Measurements from ENCODE around the gene ZBED2.

DNA sequence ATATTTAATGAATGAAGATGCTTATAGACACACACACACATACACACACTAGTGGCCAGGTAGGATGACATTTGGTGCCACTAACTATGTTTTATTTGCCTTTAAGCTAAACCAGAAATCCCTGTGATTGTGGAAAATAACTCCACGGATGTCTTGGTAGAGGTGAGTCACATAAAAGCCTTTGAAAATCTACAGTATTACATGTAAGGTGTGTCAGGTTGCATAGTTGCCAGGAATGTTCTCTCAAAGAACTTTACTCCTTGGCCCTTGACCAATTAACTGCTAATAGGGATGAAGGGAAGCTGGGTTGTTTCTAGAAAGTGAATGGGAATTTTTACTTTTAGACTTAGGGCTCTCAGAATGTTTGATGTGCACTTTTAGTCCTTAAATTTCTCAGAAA, 9.9 kb downstream of the ZBED2 start:
- TF ChIP-seq, protein P1, sequence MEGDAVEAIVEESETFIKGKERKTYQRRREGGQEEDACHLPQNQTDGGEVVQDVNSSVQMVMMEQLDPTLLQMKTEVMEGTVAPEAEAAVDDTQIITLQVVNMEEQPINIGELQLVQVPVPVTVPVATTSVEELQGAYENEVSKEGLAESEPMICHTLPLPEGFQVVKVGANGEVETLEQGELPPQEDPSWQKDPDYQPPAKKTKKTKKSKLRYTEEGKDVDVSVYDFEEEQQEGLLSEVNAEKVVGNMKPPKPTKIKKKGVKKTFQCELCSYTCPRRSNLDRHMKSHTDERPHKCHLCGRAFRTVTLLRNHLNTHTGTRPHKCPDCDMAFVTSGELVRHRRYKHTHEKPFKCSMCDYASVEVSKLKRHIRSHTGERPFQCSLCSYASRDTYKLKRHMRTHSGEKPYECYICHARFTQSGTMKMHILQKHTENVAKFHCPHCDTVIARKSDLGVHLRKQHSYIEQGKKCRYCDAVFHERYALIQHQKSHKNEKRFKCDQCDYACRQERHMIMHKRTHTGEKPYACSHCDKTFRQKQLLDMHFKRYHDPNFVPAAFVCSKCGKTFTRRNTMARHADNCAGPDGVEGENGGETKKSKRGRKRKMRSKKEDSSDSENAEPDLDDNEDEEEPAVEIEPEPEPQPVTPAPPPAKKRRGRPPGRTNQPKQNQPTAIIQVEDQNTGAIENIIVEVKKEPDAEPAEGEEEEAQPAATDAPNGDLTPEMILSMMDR (IDR thresholded peaks at IDR 0.05; ENCODE audit: insufficient read depth, low read length) = no peak
- no peak for TF ChIP-seq POLR2AphosphoS5 (IDR thresholded peaks at IDR 0.05; ENCODE audit: low read depth)

Measured in HL-60 (cell line).